ENCODE measurements around the gene CAMK1D.
"Not testable (repeated sequence)": the region's sequence is repeated elsewhere in the genome, so short reads cannot be mapped to it uniquely, and the experiment has no call there.

CAMK1D gene

DNA sequence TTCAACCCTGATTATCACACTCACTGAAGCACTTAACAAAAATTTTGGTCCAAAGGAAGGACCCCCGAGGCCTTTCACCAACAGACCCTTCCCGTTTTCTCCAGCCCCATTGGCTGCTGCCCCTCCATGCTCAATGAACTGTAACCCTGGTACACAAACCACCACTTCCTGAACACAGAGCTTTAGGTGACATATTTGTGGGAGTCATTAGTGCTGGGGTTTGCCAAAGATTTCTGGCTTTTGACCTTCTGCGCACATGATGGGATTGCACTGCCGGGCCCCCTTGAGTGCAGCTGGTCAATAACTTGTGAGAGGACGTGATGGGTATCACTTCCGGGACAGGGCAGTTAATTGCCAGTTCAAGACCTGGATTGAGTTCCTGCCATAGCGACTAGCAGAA lies 9.0 kb upstream of the CAMK1D start:
- DNase-seq (ENCODE audit: low read depth, low spot score): no peak

DNA sequence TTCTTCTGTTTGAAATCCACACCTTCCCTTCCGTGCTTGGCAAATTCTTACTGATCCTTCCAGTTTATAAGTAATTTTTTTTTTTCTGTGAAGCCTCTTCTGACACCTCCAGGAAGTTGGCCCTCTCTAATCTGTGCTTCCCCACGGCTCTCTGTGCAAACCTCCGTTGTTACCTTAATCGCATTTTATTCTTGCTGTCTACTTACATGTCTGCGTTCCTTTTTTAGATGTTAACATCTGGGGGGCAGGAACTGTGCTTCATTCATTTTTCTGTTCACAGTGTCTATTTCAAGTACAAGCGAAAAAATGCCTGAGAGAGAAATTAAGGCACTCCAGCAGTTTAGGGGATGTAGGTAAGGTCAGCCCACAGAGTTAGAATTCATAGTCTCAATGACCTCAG lies 8.4 kb upstream of the CAMK1D start:
- DNase-seq (ENCODE audit: low read depth, low spot score): no peak

GRCh38 chr10:12341526-12341925 lies 7.8 kb upstream of the CAMK1D start:
- no peak for DNase-seq (ENCODE audit: low read depth, low spot score)

DNA sequence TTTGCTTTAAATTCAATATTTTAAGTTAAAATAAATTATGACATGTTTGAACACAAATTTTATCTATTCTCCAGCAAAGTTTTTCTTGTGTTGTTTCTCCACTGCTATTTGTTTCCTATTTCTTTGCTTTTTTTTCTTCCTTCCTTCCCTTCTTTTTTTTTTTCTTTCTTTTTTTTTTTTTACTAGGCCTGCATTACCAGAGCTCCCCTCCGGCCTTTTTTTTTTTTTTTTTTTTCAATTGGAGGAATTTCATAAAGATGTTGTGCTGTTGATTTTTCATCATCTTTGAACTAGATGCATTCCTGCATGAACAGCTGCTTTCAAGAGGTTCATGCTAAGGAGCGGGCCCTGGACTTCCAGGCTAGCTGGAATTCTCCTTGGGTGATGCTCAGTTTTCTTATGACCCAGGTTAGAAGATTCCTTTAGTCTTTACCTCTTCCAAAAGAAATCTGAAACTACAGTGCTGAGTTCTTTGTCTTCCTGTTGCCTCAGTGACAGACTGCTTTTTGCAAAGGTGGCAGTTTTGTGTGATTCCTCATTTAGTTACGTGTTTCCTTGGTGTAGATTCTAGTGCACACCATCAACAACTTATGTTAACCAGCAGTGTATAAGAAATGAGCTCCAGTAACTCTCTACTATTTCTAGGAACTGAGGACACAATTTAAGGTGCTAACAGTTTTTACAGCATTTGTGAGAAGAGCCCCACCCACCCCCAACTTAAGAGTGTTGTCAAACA lies 4.8 kb upstream of the CAMK1D start:
- DNase-seq (ENCODE audit: low read depth, low spot score): no peak

- no peak for DNase-seq (ENCODE audit: low read depth, low spot score)
Observed at GRCh38 chr10:12346707-12347106, 2.6 kb upstream of the CAMK1D start.

DNA sequence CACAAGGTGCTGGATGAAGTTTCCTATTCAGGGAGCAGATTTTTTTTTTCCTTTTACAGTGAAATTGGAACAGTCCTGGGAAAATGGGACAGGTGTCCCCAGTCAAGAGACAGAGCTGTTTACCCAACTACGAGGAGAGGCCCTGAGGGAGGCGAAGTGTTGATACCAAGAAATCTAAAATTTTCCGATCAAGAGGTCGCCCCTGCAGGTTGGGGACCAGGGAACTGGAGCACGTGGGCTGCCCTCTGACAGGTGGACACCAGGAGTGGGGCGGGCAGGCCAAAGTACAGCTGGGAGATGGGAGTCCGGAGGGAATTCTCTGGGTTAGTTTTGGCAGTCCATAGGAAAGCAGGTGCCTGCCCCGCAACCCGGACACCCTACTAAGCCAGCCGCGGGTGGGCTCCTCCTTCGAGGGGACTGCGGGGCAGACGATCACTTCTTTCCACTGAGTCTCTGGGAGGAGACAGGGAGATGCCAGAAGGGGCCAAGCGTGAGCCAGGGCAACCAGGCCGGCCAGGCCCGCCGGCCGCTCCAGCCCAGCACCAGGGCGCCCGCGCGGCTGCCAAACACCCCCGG lies 965 bp upstream of the CAMK1D start:
- DNase-seq (ENCODE audit: low read depth, low spot score): no peak

- DNase-seq (ENCODE audit: low read depth, low spot score): no peak
Observed at GRCh38 chr10:12349629-12350166, 351 bp downstream of the CAMK1D start.

- DNase-seq (ENCODE audit: low read depth, low spot score): no peak
Observed at GRCh38 chr10:12350167-12350872, 973 bp downstream of the CAMK1D start.

GRCh38 chr10:12350925-12351324 lies 1.6 kb downstream of the CAMK1D start:
- no peak for DNase-seq (ENCODE audit: low read depth, low spot score)

DNA sequence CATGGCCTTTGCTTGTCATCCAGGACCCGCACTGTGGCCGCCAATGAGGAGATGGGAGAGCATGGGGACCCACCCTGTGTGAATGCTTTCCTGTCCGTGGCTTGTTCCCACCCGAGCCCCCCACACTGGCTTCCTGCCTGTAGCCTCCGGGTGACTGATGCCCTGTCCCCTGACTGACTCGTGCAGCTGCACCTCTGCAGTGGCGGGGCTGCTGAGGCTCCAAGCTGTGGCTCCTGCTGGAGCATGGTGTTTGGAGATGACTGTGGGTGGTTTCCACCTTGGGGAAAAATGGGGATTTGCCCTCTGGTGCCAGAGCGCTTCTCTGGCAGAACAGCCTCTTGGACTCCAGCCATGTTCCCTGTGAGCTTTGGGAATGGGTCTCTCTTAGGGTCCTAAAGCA lies 2.1 kb downstream of the CAMK1D start:
- DNase-seq (ENCODE audit: low read depth, low spot score): no peak

- DNase-seq (ENCODE audit: low read depth, low spot score): no peak
Observed at GRCh38 chr10:12351889-12352288, 2.5 kb downstream of the CAMK1D start.

DNA sequence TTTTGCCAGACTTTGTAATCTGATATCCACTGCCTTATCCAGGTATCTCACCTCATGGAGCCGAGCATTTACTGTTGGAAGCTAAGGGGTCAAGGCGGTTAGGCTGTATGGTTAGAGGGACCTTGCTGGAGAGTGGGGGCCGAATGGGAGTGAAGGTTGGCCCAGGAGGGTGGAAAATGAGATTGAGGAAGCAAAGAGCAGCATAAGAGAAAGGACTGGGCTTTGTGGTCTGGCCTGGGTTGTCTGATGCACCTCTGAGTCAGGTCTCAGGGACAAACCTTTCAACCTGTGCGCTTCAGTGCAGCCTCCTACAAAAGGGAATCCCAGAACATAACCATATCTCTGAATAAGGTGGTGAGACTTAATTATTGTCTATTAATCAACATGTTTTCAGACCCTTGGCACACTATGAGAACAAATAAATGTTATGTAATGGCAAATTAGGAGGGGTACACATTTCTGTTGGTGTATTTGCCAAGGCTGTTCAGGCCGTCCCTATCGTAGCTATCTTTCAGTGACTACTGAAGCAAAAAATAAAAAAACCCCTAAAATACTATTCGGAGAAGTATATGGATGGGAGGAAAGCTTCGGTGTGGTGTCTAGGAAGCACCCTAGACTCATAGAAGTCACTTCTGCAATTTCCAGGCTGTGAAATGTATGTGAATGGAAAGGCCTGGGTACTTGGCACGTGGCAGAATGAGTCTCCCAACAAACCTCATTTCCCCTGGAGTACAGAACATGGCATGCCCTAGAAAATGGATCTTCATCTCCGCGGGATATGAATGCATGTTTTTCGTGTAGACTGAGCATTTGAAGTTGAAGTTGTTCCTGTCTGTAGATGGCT lies 4.3 kb downstream of the CAMK1D start:
- DNase-seq (ENCODE audit: low read depth, low spot score): no peak

- not testable (repeated sequence) for DNase-seq (ENCODE audit: low read depth, low spot score)
Observed at GRCh38 chr10:12354696-12355095, 5.3 kb downstream of the CAMK1D start.

GRCh38 chr10:12355384-12355783 lies 6.0 kb downstream of the CAMK1D start:
- no peak for DNase-seq (ENCODE audit: low read depth, low spot score)

GRCh38 chr10:12357525-12358151 lies 8.3 kb downstream of the CAMK1D start:
- no peak for DNase-seq (ENCODE audit: low read depth, low spot score)

- DNase-seq (ENCODE audit: low read depth, low spot score): no peak
Observed at GRCh38 chr10:12358863-12359564, 9.7 kb downstream of the CAMK1D start.

DNA sequence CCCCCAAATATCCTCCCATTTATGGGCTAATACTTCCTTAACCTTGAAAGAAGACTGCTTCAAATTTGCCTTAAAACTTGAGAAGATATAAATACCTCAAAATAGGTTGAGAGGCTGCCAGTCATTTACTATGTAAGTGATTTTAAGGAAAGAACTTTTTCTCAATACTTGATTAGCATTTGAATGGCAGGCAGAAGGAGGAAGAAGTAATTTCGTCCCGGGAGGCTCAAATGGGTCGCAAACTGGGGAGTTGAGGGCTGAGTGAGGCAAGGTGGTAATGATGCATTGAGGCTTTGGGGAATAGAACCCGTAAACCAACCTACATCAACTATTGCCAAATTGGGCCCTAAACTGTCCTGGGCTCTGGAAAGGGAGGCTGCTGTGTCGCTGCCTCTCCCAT lies 11.1 kb downstream of the CAMK1D start:
- no peak for DNase-seq (ENCODE audit: low read depth, low spot score)

DNA sequence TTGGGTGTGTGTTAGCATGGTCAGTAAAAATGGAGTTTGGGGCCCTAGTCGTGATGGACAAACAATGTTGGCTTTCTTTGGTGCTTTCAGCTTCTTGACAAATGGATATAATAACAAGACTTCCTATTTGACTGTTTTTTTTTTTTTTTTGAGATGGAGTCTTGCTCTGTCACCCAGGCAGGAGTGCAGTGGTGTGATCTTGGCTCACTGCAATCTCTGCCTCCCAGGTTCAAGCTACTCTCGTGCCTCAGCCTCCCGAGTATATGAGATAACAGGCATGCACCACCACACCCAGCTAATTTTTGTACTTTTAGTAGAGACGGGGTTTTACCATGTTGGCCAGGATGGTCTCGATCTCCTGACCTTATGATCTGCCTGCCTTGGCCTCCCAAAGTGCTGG lies 11.8 kb downstream of the CAMK1D start:
- DNase-seq (ENCODE audit: low read depth, low spot score): not testable (repeated sequence)

DNA sequence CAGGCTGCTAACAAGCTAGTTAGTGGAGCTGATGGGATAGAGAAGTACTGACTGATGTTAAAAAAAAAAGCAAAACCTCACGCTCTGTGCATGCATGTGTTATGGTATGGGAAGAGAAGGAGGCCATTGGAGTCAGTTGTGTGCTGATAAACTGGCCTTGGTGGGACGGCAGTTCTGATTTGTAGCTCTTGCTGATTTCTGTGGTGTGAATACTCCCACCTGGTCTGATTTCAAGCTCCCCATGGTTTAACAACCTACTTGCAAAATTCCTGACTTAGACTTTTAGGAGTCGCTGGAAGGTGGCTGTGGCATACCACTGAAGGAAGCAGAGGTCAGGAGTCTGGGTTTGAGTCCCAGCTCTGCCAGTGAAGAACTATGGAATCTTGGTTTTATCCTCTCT lies 15.2 kb downstream of the CAMK1D start:
- no peak for DNase-seq (ENCODE audit: low read depth, low spot score)

DNA sequence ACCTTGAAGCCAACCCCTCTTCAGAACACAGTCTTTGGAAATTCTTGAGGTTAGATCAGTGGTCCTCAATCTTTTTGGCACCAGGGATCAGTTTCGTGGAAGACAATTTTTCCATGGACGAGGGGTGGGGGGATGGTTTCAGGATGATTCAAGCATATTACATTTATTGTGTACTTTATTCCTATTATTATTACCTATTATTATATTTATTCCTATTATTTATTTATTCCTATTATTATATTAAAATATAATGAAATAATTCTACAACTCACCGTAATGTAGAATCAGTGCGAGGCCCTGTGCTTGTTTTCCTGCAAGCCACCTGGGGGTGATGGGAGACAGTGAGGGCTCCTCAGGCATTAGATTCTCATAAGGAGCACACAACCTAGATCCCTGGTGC lies 17.9 kb downstream of the CAMK1D start:
- DNase-seq (ENCODE audit: low read depth, low spot score): no peak

GRCh38 chr10:12369982-12370381 lies 20.6 kb downstream of the CAMK1D start:
- DNase-seq (ENCODE audit: low read depth, low spot score): no peak
